LNCaP clone FGC (cell line): ENCODE data around the gene HOXB3.

Source experiments
- DNase-seq: peaks from one replicate; pipeline ENCODE4 v3.0.0-alpha.2; 2011; ENCODE audit warnings: low read depth
- H3K4me3 ChIP-seq: 2 replicates; pipeline ENCODE4 v1.5.1; 2011; ENCODE audit warnings: mild to moderate bottlenecking, low read depth, low read length, control low read depth
- CTCF ChIP-seq: IDR thresholded peaks from 2 replicates; pipeline ENCODE4 v1.5.1; 2012; ENCODE audit warnings: mild to moderate bottlenecking; ENCODE audit not compliant: control insufficient read depth, insufficient read depth; ENCODE audit errors: extremely low read depth

Gene HOXB3

DNA sequence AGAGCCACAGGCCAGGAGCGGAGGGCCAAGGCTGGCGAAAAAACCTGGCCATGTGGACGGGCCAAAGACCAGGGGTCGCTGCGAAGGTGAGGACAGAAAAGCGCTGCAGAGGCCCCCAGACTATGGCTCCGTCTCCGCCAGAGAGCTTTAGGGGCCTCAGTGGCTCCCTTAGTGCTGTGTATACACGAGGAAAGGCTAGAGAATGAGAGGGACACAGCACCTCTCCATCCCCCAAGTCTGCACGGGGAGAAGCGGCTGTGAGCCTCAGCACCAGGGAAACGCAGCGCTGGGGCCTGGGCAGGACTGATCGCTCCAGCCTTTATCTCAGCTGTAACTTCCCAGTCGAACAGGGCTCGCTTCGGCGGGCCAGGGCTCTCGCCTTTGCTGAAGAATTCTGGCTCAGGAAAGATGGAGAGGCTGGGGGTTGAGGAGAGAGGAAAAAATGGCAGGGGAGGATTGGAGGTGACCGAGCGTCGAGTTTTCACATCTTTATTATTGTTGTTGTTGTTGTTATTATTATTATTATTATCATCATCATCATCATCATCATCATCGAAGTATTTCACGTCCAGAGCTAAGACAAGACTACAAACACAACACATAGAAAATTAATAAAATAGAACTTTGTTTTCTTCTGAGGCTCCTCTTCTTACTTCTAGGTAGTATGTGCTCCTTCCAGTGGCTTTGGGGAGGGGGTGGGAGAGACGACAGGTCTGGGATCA, 5.4 kb upstream of the HOXB3 start:
- DNase-seq: no peak
- no peak overlapping the region for H3K4me3 ChIP-seq
- no peak for TF ChIP-seq CTCF

GRCh38 chr17:48594538-48595277, 4.7 kb upstream of the HOXB3 start:
- H3K4me3 ChIP-seq: no peak overlapping the region
- no peak for TF ChIP-seq CTCF
- no peak for DNase-seq

DNA sequence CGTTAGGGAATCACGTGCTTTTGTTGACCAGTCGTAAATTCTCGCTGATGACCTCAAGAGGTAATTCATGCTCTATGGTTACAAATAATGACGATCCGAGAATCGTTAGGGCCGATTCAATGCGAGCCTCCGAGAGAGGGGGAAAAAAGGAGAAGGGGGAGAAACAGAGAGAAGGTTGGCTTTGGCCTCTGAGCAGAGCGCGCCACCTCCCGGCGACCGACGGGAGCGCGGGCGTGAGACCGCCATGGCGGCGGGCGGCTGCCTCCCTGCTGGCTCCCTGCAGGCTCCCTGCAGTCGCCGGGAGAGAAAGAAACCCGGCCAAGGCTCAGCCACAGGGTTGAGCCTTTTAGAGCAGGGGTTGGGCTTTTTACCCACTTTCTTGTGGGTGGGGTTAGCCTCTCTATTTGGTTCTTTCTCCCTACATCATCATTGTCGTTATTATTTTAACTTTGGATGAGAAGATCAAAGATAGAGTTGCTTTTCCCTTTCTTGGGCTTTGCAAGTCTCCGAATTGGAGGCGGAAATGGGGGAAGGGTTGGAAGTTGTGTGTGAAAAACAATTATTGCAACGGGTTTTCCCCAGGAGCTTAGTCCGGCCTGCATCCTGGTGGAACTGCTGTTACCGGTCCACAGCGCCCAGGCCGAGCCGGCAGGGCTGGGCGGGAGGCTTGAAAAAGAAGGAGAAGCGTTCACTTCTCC, 3.9 kb upstream of the HOXB3 start:
- peak; percentile 97 for TF ChIP-seq CTCF
- H3K4me3 ChIP-seq: no peak overlapping the region
- DNase-seq: no peak

- no peak for DNase-seq
- TF ChIP-seq CTCF: no peak
- H3K4me3 ChIP-seq: no peak within 1 kb of the TSS
Observed at GRCh38 chr17:48593126-48593829, 3.2 kb upstream of the HOXB3 start, which contains the start of gene HOXB5. TSS of gene HOXB5 (minus strand) at chr17:48593779. CDS start at chr17:48593682, 97 bp downstream.

DNA sequence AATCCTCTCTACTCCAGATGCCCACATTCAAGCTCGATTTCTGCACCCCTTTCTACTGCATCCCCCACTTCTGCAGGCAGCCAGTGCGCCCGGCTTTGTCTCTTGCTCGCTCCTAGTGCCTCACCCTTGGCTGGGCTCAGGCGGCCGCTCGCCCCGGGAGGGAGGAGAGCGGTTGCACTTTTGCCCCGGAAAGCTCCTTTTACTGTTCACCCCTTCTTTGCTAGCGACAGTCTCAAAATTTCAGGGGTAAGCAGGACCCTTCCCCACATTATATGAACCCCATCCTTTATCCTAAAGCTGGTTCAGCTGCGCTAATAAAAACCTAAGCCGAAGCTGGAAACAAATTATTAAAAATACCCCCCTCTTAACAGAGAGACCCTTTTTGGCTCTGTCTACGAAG, 2.5 kb upstream of the HOXB3 start:
- no peak for TF ChIP-seq CTCF
- no peak overlapping the region for H3K4me3 ChIP-seq
- DNase-seq: no peak

DNA sequence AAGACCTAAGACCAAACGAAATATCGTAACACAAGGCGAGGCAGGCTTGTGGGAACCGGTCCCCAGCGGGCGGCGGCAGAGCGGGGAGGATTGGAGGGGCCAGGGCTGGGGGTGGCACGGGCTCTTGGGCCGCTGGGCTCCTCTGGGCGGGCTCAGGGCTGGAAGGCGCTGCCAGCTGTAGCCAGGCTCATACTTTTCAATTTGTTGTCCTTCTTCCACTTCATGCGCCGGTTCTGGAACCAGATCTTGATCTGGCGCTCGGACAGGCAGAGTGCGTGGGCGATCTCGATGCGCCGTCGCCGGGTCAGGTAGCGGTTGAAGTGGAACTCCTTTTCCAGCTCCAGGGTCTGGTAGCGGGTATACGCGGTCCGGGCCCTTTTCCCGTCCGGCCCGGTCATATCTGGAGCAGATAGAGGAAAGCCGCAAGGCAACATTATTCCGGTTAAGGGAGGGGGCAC, 2.0 kb upstream of the HOXB3 start:
- no peak overlapping the region for H3K4me3 ChIP-seq
- TF ChIP-seq CTCF: no peak

More for the DNA sequence above, 2.0 kb upstream of the HOXB3 start:
- no peak for DNase-seq
